22Rv1 (cell line): ENCODE measurements around the gene AQP1.

Source experiments
- ZFX ChIP-seq: fragments of 450-650 bp; IDR thresholded peaks from 2 replicates; pipeline ENCODE4 v1.6.1; 2017; ENCODE audit warnings: antibody characterized with exemption, borderline replicate concordance
- TF ChIP-seq, protein P1 (sequence below): fragments of 450-650 bp; IDR thresholded peaks from 2 replicates; pipeline ENCODE4 v1.5.1; 2017; ENCODE audit warnings: mild to moderate bottlenecking

DNA sequence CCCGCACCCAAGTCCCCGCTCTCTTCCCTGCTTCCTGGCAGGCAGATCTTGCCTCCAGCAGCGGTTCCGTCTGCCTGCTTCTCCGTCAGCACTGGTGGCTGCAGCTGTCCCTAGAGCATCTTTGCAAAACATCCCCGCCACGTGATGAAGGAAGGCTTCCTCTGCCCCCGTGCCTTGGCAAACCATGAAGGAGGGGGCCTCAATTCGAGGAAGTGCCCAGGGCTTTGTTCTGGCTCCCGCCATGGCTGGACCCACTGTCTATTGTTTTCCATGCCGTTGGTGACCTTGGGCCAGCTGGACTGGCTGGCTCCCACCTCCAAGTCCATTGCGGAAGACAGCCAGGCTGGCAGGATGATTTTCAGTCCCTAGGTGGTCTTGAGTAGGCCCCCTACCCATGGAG lies 13.2 kb upstream of the AQP1 start:
- TF ChIP-seq, protein P1, sequence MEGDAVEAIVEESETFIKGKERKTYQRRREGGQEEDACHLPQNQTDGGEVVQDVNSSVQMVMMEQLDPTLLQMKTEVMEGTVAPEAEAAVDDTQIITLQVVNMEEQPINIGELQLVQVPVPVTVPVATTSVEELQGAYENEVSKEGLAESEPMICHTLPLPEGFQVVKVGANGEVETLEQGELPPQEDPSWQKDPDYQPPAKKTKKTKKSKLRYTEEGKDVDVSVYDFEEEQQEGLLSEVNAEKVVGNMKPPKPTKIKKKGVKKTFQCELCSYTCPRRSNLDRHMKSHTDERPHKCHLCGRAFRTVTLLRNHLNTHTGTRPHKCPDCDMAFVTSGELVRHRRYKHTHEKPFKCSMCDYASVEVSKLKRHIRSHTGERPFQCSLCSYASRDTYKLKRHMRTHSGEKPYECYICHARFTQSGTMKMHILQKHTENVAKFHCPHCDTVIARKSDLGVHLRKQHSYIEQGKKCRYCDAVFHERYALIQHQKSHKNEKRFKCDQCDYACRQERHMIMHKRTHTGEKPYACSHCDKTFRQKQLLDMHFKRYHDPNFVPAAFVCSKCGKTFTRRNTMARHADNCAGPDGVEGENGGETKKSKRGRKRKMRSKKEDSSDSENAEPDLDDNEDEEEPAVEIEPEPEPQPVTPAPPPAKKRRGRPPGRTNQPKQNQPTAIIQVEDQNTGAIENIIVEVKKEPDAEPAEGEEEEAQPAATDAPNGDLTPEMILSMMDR: no peak
- no peak for TF ChIP-seq ZFX
